Stimulated activated CD4-positive, alpha-beta T cell treated with anti-CD3 and anti-CD28 coated beads, Interleukin-1b, Interleukin-23, amount 100 ng/mL, for 1 hour (primary cell): ENCODE measurements around the gene GSK3B.

Source experiments
- DNase-seq, 2 donors: peaks; one replicate each; pipeline ENCODE4 v3.0.0-alpha.2; 2020; ENCODE audit warnings: low read depth in 2 of 2

GSK3B gene

GRCh38 chr3:119818937-119819336, 275.3 kb downstream of the GSK3B start:
- DNase-seq: no peak

- DNase-seq: no peak
Observed at GRCh38 chr3:119817583-119818363, 276.5 kb downstream of the GSK3B start.

DNA sequence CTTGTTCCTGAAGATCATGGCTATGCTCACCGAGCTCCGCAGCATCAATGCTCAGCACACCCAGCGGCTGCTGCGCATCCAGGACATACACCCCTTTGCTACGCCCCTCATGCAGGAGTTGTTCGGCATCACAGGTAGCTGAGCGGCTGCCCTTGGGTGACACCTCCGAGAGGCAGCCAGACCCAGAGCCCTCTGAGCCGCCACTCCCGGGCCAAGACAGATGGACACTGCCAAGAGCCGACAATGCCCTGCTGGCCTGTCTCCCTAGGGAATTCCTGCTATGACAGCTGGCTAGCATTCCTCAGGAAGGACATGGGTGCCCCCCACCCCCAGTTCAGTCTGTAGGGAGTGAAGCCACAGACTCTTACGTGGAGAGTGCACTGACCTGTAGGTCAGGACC, 277.2 kb downstream of the GSK3B start:
- DNase-seq: no peak

GRCh38 chr3:119815716-119816115, 278.5 kb downstream of the GSK3B start:
- no peak for DNase-seq

DNA sequence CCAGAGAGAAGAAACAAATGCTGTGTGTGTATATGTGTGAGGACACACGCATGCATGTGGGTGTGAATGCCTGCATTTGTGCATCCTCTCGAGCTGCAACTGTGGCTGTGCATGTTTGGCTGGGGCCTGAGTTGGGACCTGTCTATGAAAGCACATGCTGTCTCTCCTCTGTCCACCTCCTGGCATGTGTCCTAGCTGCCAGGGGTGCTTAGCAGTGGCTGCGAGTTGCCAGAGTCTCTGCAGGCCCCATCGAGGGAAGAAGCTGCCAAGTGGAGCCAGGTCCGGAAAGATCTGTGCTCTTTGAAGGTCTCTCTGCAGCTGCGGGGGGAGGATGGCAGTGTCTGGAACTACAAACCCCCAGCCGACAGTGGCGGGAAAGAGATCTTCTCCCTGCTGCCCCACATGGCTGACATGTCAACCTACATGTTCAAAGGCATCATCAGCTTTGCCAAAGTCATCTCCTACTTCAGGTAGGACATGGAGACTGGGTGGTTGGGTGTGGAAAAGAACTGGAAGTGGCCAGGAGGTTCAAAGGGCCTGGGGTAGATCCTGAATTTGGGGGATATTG, 281.7 kb downstream of the GSK3B start:
- no peak for DNase-seq

DNA sequence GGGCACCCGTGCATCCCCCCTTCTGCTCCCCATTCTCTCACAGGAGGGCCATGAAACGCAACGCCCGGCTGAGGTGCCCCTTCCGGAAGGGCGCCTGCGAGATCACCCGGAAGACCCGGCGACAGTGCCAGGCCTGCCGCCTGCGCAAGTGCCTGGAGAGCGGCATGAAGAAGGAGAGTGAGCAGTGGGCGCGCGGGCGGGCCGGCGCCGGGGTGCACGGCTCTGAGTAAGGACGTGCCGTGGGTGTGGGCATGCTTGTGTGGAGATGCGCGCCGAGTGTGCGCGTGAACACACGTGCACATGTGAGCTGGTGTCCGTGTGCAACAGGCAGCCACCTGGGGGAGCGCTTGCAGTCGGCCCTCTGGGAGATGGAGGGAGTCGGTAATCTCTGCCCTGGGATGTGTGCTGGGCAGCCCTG, 284.2 kb downstream of the GSK3B start:
- peak in 1 of 2 donors; percentile 38 for DNase-seq

DNA sequence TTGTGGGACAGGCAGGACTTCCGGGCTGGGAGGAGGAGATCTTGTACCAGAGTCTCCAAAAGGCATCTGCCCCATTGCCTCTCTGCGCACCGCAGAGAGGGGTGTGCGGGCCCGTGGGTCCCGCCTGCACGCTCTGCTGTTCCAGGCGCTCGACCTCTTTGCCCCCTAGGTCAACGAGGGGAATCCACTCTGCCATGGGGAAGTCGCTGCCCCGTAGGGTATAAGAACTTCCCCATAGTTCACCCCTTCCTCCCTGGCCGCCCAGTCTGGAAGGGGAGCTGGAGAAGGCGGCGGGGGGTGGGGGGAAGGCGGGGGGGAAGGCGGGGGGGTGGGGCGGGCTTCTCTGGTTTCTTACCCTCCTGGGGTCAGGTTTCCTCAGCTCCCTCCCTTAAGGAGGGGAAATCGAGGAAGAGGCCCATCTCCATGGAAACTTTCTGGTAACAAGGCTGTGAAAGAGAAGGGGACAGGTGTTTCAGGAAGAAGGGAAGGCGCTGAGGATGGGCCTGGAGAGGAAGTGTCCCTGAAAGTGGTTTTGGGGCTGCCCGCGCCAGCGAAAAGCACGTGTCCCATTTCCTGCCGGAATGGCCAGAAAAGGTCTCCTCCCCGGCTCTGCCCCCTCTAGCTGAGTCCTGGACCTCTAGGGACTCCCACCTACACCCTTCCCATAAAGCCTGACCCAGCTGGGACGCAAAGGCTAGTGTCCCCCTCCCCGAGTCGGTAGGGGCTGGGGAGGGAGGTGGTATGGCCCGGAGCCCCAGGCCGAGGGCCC, 284.8 kb downstream of the GSK3B start:
- DNase-seq: no peak

DNA sequence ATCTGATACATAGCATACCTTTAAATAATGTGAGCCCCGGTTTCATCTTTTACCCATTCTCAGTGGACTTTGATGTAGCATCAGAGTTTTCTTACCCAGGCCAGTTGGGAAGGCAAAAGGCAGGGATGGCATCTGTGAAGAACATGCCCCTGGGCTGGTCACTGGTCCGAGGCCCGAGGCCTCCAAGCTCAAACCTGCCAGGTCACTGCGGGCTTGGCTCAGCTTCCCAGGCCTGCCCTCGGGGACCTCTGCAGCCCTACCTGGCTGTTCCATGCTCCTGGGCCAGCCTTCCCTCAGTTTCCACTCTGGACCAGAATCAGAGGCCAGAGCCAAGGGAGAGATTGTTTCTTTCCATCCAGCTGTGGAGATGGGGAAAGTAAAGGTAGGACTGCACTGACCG, 285.4 kb downstream of the GSK3B start:
- no peak for DNase-seq

- DNase-seq: no peak
Observed at GRCh38 chr3:119808244-119808643, 286.0 kb downstream of the GSK3B start.

DNA sequence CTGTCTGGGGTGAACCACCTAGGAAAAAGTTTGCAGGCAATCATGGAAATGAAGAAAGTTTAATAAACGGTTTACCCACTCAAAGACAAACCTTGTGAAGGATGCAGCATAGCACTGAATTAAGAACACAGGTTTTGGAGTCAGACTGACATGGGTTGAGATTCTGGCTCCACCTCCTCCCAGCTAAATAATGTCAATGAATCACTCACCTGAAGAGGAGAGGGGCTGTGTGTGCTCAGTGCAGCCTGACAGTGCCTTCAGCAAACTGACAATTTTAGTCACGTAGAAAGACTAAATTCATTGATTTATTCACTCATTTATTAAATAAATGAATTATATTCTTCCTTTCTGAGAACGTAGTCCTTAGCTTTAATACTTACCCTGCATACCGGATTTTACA, 293.4 kb downstream of the GSK3B start:
- no peak for DNase-seq

DNA sequence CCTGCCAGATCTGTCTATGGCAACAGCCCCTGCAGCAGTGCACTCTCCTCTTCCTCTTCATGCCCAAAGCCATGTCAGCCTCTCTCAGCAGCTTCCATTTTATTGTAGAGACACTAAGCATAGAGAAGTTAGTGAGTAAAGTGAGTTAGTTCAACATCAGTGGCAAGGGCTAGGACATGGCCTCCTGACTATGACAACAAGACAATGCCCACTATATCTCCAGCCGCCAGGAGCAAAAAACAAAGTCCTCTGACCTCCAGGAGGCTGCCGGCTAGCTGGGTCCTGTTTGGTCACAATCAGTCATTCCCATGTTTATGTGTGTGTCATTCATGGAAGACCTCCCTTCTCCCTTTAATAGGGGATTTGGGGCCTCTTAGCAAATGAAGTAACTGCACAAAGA, 297.5 kb downstream of the GSK3B start:
- no peak for DNase-seq

DNA sequence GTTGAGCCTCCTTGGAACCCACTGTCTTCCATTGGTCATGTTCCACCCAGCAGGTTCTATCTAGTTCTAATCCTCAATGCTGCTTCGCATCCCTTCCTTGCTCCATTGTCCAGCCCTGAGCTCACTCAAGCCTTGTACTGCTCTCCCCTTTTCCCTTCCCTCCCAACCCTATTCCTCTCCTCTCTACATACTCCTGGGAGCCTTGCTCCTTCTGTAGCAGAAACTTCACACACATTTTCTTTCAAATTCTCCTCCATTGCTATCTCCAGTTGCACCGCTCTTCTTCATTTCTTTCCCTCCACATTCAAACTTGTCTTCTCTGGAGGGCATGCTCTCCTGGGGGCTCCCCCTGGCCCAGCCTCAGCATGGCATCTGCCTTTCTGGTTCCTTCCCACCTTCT, 297.9 kb downstream of the GSK3B start:
- no peak for DNase-seq

DNA sequence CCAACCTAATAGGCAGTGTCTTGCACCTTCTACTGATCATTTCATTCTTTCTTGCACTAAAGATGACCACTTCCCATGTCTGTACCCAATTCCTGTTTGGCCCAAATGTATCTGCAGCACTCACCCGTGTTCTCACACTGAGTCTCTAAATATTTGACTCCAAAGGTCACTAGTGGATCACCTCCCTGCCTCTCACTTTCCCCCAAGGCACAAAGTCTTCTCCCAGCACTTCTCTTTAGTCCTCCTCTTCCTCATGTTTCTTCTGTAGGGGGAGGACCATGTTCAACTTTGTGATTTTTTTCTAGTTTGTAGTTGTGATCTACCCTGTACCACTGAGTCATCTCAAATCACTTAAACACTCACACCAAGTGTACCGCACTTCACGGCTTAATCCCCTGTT, 298.4 kb downstream of the GSK3B start:
- DNase-seq: no peak

DNA sequence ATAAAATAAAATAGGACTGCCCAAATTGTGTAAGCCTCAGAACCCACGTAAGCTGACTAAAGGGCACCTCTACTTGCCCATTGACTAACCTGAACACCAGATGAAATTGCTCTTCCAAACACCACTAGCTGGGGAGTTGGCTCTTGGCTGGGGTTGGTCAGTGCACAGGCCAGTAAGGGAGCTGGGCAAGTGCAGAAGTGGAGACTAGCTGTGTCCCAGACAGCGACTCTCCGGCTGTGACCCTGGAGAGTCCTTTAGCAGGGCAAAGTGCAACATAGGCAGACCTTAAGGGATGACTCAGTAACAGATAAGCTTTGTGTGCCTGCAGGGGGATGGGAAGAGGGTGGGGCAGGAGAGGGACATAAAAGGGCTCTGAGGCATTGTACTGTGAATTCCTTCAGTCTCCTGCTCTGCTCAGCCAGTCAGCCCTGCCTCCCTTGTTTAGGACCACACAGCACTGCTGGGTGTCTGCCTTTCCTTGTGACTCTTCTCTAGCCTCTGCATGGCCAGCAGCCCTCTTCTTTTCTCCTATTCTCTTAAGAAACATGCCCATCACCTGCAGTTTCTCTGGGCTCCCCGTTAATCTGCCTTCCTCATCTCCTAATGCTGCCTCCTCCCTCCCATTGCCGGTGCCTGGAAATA, 299.2 kb downstream of the GSK3B start:
- no peak for DNase-seq

DNA sequence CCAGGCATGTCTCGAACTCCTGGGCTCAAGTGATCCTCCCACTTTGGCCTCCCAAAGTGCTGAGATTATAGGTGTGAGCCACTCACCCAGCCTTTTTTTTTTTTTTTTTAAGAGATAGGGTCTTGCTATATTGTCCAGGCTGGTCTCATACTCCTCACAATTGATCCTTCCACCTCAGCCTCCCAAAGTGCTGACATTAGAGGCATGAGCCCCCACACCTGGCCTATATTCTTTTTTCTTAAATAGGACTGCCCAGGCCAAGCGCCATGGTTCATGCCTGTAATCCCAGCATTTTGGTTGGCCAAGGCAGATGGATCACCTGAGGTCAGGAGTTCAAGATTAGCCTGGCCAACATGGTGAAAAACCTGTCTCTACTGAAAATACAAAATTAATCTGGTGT, 299.8 kb downstream of the GSK3B start:
- no peak for DNase-seq

- DNase-seq: no peak
Observed at GRCh38 chr3:119792270-119792669, 302.0 kb downstream of the GSK3B start.

DNA sequence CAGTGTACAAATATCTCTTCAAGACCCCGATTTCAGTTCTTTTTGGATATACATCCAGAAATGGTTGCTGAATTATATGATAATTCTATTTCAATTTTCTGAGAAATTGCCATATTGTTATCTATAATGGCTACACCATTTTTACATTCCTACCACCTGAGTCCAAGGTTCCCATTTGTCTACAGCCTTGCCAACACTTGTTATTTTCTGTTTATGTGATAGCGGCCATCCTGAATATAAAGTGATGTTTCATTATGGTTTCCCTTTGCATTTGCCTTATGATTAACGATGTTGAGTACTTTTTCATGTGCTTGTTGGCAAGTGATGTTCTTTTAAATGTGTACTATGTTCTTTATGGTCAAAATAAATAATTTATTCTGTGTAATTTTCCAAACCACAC, 303.9 kb downstream of the GSK3B start:
- no peak for DNase-seq

DNA sequence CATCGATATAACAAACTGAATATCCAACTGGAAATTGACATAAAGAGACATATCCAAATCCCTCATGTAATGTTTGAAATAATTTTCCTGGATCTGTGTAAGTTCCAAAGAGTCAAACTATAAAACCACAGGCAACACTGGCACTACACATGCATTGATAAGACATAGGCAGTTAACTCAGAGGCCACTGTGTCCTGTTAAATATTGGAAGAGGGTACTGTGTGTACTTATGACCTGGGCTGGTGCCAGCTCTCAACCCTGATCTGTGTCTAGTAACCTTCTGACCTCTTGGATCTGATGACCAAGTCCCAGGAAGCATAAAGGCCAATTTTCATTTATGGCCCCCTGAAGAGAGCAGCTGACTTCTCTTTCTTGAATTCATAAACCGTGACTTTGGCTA, 307.8 kb downstream of the GSK3B start:
- DNase-seq: no peak

DNA sequence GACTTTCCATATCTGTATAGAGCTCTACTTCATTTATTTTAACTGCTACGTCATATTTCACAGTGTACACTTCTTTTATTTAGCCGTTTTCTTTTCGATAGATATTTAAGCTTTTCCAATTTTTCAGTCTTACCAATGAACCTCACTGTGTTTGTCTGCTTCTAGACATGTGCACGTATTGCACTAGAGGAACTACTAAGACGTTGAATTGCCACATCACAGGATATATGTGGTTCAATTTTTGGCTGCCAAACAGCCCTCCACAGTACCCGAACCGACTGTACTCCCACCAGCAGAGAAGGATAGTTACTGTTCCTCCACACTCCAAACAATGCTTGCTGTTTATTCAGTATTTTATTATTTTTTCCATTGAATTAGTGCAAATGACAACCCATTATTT, 310.4 kb downstream of the GSK3B start:
- DNase-seq: no peak

- no peak for DNase-seq
Observed at GRCh38 chr3:119783255-119783654, 311.0 kb downstream of the GSK3B start.

DNA sequence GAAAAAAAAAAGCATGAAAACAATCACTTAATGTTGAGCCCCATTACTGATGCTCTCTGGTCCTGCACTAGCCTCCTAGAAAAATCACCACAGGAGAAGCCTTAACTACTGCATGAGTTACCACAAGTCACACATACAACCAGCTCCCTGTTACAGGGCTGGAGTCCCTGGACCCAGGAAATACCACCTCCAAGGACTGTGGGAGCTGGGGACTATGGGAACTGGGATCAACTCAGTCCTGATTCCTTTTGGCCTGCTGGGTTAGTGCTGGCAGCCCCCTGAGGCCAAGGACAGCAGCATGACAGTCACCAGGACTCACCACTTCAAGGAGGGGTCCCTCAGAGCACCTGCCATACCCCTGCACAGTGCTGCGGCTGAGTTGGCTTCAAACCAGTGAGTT, 311.8 kb downstream of the GSK3B start:
- DNase-seq: no peak
